Effector CD8-positive, alpha-beta T cell (primary cell): ENCODE data around the gene EEFSEC.

Experiments used
- DNase-seq: peaks from one replicate; lab custom pipeline; 2025; lab: John Stamatoyannopoulos, UW
- total RNA-seq, 4 experiments: gene quantifications; one replicate each; lab custom pipeline; 2026; lab: John Stamatoyannopoulos, UW

Gene EEFSEC, protein sequence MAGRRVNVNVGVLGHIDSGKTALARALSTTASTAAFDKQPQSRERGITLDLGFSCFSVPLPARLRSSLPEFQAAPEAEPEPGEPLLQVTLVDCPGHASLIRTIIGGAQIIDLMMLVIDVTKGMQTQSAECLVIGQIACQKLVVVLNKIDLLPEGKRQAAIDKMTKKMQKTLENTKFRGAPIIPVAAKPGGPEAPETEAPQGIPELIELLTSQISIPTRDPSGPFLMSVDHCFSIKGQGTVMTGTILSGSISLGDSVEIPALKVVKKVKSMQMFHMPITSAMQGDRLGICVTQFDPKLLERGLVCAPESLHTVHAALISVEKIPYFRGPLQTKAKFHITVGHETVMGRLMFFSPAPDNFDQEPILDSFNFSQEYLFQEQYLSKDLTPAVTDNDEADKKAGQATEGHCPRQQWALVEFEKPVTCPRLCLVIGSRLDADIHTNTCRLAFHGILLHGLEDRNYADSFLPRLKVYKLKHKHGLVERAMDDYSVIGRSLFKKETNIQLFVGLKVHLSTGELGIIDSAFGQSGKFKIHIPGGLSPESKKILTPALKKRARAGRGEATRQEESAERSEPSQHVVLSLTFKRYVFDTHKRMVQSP
- total RNA-seq: 7.8 to 14.5 (median 11.8) reads per million in 4 experiments

DNA sequence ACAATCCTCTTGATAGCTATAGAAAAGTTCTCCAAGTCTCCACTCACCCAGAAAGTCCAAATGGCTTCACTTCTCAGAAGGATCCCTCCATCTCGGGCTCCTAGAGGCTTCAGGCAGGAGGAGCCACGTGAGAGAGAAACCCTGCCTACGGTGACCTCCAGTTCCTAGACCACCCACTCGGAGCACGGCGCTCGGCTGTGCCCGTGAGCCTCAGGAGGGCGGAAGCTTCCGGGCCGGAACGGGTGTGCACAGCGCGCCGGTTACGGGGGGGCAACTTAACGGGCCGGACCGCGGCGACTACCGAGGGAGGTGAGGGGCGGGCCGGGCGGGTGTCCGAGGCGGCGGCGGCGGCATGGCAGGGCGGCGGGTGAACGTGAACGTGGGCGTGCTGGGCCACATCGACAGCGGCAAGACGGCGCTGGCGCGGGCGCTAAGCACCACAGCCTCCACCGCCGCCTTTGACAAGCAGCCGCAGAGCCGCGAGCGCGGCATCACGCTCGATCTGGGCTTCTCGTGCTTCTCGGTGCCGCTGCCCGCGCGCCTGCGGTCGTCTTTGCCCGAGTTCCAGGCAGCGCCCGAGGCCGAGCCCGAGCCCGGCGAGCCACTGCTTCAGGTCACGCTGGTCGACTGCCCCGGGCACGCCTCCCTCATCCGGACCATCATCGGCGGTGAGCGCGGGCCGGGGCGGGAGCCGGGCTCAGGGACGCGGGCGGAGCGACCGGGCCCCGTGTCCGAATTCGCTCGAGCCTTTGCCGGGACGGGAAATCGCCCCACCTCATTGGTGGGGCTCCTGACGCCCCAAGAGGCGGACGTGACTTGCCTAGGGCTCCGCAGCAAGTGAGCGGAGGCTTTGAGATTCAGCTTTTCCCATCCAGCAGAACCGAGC is at the start of gene EEFSEC:
EEFSEC (plus strand) TSS at position 326 of the 886 bp plus-strand sequence; CDS start at position 353, 27 bp downstream.
- peak; percentile 67 for DNase-seq

DNA sequence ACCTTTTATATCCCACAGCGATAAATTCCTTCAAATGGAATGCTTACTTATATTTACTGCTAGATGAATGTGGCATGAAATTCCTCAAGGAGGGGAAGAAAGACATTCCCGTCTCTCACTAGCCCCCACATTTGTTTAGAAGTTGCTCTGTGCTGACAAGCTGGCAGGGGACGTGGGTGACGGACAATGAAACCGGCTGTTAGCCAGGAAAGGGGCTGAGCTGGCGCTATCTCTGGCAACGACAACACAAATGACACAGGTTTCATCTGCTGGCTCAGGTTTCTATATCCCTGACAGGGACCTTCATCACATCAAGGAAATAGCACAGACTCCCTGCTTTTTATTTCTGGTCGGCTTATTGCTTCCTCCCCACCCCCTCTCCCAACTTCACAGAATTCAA is 45.4 kb upstream of the EEFSEC start:
- no peak for DNase-seq

DNA sequence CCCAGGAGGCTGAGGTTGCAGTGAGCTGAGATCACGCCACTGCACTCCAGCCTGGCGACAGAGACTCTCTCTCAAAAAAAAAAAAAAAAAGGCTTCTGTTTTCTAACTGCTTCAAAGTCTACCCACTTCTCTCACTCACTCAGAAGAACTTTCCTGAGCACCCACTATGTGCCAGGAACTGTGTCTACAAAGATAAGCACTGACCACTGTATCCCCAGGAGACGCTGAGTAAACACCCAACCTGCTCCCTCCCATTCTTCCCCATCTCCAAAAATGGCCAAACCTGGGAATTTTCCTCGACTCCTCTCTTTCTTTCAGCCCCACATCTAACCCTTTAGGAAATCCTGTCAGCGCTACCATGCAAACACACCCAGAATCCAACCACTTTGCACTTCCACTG is 42.1 kb upstream of the EEFSEC start:
- DNase-seq: no peak

DNA sequence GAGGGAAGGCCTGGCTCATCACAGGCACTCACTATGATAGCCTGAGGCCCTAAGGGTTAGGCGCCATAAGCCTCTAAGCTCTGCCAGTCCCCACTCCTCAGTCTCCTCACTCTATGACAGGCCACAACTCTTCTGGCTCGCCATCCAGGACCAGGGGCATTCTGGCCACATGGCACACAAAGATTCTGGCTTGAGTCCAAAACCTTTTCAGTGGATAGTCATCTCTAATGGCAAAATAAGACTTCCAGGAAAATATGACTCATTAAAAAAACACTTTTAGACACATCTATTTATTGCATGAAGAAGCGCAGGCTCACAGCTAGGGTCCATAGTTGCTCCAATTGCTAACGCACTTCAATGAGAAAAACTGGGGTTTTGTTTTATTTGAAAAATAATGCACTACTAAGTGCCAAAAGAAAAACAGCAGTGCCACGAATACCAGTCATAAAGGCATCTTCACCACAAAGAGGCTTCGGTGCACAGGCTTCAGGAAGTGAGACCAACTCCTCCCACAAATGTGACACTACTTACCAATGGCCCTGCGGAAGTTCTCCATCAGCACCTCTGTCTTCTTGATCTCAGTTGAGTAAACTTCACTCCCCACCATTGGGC is 40.8 kb upstream of the EEFSEC start:
- DNase-seq: no peak

DNA sequence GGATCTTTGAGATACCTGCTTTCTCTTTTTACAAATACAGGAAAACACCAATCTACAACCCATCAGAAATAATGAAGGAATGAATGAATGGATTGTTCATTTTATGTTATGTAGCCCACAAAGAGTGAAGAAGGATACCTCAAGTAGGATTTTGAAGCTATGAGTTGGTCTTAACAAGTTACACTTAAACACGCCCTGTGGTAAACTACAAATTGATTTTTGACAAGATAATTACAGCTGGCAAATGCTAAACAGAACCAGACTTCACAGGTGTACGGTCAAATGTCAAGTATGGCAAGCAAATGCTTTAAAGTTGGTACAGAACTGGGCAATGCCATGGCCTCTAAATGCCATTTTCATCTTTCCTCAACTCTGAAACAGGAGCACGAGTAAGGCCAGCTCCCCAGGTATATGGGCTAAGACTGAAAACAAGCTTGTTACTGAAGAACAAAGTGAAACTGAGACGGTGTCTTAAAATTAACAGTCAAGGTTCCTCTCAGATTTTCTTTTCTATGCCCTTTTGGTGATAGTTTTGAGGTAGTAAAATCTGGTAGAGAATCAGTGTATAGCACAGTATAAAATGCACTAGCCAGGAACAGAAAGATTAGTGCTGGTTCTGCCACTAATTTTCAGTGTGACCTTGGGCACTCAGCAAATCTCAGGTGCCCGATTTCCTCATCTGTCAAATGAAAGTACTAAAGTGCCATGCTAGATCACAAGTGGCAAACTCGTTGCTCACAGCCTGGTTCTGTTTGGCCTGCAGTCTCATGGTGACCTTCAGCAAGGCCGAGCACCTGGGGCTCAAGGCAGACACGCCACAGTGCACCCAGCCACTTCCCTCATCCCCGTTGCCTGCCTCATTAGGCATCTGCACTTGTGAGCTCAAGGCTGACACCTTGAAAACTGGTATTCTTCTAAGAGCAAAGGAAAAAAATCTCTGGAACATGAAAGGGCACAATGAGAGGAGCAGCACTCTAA is 39.2 kb upstream of the EEFSEC start:
- no peak for DNase-seq

DNA sequence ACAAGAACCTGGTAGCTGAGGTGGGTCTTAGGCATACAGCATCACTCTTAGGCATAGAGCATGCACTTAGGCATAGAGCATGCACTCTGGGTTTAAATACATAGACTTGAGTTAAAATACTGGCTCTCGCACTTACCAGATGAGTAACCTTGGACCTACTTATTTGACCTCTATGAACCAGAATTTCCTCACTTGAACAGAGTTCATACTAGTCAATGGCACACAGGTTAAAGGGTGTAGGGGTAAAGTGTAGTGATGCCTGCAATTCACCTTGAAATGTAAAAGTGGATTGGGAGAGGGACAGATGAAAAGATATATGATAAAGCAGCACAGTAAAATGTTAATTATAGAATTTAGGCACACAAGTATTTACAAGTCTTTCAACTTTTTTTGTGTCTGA is 31.3 kb upstream of the EEFSEC start:
- DNase-seq: no peak

DNA sequence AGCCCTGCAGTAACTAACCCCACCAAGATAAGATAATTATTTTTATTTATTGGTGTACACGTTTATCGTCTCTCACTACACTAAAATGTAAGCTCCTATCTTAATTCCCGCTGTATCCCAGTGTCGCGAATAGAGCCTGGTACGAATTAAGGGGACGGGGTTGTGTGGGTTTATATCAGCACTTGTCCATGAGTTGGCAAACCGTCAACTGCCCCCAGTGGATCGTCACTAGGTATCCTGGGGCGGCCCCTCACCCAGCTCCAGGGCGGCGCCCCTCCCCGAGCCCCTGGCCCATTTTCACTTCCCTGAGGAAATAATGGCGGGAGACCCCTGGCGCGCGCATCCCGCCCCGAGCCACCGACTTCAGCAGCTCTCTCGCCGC is 30.1 kb upstream of the EEFSEC start:
- no peak for DNase-seq

DNA sequence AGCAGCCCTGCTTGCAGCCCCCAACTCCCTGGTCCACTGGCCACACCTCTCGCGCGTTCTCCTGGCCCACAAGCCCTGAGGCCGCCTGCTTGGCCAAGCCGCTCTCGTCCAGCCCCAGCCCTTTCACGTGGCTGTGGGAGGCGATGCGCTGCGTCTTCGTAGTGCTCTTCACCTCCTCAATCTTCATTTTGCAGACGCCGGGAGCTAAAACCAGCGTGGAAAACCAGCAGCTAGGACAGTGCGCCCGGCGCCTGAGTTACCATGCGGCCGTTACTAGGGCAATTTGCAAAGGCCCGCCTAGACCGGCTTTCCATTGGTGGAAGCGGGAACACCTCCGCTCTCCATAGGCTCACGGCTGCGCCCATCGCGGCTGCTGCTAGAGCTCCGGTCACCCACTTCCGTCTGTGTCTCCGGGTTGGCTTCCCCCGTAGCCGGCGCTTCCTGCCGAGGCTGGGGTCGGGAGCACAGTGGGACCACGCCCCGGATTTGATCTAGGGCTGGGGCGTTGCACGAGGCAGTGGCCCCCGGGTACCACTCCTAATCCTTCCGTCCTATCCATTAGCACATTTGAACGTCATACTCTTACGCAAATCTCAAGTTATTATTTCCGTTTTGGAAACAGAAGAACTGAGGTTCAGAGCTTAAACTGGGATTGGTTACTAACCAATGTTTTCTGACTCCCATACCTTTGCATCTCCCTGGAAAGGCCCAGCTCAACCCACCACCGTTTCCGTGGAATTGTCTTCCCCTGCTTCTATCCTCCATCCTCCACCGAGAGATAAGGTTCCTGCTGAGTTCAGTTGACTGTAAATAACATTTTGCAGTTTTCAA is 29.5 kb upstream of the EEFSEC start, which contains the start of gene RUVBL1:
RUVBL1 (minus strand) TSS at position 275 of the 831 bp plus-strand sequence; CDS start at position 187, 88 bp downstream.
- peak; percentile 91 for DNase-seq

DNA sequence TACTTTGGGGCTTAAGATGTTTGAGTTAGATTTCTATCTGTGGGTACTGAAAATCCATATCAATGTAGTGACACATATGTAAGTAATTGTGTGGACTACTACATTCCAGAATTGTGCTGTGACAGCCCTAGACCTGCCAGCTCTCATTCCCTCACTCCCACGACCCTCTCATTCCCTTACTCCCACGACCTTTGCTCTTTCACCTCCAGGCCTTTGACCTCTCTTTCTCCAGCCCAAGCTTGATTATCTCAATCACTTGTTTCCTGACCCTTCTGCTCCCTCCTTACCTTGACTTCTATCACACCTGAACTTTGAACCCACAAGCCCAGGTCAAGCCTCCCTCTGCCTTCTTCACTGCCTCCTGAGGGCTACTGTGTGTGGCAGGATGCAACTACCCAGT is 26.0 kb upstream of the EEFSEC start:
- DNase-seq: no peak

DNA sequence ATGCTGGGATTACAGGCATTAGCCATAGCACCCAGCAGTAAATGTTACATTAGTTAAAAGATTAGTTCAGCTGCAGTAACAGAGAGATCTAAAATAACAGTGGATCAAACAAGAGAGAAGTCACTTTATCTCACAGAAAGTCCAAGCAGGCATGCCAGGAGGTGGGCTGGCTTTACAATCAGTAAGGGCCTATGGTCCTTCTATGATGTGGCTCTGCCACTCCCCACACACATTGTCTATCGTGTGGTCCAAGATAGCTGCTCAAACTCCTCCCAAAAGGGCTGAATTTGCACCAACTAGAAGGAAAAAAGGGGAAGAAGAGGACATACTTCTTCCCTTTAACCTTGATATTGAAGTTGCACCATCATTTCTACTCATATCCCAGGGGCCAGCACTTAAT is 25.0 kb upstream of the EEFSEC start:
- DNase-seq: no peak

DNA sequence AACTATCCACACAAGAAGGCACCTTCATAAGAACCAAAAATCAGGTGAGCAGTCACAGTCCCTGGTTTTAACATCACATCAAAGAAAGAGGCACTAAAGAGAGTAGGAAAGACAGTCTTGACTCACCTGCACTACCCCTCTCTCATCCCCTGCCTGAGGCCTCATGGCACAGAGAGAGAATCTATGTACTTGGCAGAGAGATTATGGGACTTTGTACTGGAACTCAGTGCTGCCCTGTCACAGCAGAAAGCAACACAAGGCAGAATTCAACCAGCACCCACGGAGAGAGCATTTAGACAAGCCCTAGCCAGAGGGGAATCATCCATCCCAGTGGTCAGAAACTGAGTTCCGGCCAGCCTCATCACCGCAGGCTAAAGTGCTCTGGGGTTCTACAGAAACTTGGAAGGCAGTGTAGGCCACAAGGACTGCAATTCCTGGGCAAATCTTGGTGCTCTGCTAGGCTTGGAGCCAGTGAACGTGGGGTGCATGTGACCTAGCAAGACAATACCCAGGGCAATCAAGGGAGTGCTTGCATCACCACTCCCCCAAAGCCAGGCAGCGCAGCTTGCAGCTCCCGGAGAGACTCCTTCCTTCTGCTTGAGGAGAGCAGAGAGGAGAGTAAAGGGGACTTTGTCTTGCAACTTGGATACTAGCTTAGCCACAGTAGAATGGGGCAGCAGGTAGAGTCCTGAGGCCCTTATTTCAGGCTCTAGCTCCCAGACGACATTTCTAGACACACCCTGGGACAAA is 21.2 kb upstream of the EEFSEC start:
- no peak for DNase-seq

DNA sequence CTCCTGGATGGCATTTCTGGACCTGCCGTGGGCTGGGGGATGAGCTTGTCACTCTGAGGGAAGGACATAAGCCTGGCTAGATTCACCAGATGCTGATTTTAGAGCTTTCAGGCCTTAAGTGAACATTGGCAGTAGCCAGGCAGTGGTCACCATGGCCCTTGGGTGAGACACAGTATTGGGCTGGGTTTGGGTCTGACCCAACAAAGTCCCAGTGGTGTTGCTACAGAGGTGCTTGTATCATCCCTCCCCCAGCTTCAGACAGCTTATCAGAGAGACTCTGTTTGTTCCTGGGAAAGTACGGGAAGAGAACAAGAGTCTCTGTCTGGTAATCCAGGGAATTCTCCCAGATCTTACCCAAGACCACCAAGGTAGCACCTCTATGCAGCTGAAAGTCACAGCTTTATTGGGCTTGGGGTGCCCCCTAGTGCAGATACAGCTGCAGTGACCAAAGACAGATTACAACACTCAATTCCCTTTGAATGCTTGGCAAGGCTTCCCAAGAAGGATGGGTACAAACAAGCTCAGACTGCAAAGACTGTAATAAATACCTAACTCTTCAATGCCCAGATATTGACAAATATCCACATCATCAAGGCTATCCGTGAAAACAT is 19.9 kb upstream of the EEFSEC start:
- DNase-seq: peak; percentile 11

DNA sequence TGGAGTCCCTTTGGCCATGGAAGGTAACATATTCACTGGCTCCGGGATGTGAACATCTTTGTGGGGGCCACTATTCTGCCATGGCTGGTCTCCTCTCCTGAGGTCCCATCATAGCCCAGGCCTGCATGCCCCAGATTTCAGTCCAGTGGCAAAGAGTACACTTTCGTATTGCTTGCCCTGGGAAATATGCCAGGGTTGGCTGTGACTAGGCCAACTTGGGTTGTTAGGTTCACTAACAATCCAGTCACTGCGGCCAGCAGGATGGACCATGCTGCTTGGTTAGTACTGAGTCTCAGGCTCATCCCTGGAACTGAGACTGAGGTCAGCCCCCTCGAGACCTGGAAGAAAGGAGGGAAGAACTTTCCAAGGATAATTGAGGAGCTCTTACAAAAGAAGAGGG is 9.8 kb upstream of the EEFSEC start:
- DNase-seq: no peak

DNA sequence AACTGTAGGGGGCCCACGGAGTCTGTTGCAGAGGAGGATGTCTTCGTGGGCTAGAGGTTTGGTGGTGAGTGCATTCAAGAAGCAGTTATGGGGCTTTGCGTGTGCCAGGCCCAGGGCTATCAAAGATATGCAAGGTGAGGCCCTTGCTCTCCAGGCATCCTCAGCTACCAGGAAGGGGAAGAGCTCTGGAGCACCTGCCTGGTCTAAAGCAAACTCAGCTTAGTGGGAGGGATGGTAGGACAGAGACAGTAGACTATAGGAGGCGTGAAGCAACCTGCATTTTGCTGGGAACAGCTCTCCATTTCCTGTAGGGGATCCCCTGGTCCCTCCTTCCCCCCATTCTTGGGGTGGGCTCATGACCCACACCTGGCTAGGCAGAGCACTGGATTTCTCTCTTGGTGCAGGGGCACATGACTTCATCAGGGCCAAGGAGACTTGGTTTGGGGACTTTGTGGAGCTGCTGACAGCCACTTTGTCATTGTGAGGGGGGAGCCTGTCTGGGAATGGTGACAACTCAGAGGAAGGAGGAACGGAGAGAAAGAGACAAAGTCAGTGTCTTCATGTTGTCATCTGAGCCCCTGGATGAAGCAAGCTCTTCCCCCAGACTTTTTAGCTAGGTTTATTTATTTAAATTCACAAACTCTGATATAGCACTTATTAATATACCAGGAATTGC is 8.6 kb upstream of the EEFSEC start:
- no peak for DNase-seq

DNA sequence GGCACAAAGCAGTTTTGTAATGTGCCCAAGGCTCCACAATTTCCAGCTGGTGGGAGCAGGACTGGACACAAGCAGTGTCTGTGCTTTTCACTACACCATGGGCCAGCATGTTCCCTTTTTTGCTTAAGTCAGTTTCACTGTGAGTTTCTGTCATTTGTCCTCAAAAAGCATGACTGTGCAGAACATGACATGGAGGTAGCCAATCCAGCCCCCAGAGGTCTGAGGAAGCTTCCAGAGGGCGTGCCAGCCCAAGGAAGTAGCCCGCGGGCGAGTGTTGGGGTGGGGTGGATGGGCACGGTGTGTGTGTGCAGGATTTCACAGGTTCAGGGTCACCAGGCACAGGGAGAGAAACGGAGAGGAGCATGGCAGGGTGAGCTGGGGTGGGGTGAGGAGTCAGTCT is 8.0 kb upstream of the EEFSEC start:
- DNase-seq: no peak

DNA sequence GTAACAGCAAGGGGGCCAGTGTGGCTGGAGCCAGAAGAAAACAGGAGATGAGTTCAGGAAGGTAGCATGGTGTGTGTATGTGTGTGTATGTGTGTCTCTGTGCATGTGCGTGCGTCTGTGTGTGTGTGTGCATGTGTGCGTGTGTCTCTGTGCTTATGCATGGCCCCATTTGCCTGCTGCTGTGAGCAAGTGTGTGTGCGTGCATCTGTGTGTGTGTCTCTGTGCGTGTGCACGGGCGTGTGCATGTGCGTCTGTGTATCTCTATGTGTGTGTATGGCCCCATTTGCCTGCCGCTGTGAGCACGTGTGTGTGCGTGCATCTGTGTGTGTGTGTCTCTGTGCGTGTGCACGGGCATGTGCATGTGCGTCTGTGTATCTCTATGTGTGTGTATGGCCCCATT is 7.1 kb upstream of the EEFSEC start:
- no peak for DNase-seq

DNA sequence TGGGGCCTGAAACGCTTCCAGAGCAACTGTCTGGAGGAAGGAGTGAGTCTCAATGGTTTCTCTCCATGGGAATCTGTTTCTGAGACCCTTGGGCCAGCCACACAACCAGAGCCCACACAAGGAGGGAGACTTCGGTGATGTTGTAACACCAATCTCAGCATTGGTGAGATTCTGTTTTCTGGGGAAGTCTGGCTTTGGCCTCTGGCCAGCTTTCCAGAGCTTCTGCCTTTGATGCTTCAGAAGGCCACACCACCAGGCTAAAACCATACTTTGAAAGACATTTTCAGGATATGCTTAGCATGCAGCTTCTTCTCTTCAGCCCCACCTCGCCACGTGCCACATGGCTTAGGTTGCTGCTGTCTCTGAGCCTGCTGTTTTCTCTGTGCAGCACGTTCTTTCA is 3.6 kb upstream of the EEFSEC start:
- no peak for DNase-seq

DNA sequence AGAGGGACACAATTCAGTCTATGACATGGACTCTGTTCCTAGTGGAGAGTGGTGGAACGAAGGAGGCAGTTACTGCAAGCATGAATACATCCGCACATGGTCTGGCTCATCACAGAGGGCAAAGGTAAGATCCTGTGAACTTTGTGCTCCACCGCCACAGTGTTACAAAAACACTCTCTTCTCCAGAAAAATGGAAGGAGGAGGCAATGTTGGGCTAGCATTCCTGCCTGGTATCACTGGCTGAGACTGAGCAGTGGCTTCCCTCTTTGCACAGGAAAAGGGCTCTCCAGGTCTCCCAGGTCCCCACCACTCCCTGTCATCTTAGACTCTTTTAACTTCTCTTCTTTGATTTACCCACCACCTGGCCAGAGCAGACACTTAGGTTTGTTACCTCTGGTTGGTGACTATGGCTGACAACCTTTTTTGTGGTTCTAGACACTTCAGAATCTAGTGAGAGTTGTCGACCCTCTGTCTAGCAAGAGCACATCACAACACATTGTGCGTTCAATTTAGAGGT is 1.5 kb upstream of the EEFSEC start:
- no peak for DNase-seq
